AG04449 (cell line): ENCODE data around the gene KDM5A.

Source experiments
- CTCF ChIA-PET: fragments of 350-600 bp; formaldehyde crosslinking; extraction: SDS; loops from one replicate; lab custom pipeline; 2021; ENCODE audit warnings: antibody characterized with exemption; lab: Yijun Ruan, JAX
- POLR2A ChIA-PET: fragments of 400-600, 350-600 bp; formaldehyde crosslinking; extraction: SDS; loops from one replicate; lab custom pipeline; 2020; ENCODE audit warnings: antibody characterized with exemption, inconsistent platforms; lab: Yijun Ruan, JAX
- DNase-seq: peaks from one replicate; pipeline ENCODE4 v3.0.0-alpha.2; 2010; ENCODE audit warnings: low read depth, low spot score
- H3K4me3 ChIP-seq: 2 replicates; pipeline ENCODE4 v1.5.1; 2011; ENCODE audit warnings: low read depth, mild to moderate bottlenecking, control low read depth, low read length
- TF ChIP-seq, protein P1 (sequence below): IDR thresholded peaks from one replicate; pipeline ENCODE4 v1.5.1; 2011; ENCODE audit warnings: mild to moderate bottlenecking, moderate library complexity, low read length, control low read depth, inconsistent platforms; ENCODE audit not compliant: insufficient read depth; ENCODE audit errors: missing control alignments

KDM5A gene

DNA sequence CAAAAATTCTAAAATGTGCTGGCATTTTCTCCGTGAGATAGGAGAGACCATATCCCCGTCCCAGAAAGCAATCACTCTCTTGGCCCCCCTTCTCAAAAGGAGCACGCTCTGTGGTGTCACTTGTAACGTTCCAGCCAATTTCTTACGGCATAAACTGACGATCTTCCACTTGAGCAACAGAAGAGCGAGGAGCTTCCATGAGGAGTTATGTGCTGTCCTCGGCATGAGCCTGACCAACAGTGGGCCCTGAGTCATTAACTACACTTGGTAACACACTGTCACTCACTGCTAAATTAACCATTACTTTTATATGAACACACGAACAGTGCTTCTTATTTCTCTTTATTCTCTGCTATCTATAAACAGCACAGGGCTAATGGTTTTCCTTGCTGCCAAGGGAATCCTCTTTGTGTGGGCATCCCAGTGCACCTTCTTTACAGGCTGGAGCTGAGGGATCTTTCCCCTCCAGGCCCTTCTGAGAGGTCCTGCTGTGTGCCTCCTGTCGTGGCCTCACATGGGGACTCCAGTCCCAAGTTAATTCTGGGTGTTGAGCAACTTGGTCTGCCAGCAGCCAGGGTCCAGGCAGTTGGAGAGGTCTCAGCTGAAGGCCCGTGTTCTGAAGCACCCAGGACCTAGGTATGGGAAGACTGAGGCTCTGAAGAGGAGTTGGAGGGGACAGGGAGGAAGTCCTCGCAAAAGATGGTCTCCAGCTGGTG is 135.8 kb downstream of the KDM5A start:
- H3K4me3 ChIP-seq, result no peak overlapping the region
- ChIA-PET POLR2A (no interaction called here), CTCF (no interaction called here)
- TF ChIP-seq, protein P1, sequence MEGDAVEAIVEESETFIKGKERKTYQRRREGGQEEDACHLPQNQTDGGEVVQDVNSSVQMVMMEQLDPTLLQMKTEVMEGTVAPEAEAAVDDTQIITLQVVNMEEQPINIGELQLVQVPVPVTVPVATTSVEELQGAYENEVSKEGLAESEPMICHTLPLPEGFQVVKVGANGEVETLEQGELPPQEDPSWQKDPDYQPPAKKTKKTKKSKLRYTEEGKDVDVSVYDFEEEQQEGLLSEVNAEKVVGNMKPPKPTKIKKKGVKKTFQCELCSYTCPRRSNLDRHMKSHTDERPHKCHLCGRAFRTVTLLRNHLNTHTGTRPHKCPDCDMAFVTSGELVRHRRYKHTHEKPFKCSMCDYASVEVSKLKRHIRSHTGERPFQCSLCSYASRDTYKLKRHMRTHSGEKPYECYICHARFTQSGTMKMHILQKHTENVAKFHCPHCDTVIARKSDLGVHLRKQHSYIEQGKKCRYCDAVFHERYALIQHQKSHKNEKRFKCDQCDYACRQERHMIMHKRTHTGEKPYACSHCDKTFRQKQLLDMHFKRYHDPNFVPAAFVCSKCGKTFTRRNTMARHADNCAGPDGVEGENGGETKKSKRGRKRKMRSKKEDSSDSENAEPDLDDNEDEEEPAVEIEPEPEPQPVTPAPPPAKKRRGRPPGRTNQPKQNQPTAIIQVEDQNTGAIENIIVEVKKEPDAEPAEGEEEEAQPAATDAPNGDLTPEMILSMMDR, result no peak
- DNase-seq, result no peak

DNA sequence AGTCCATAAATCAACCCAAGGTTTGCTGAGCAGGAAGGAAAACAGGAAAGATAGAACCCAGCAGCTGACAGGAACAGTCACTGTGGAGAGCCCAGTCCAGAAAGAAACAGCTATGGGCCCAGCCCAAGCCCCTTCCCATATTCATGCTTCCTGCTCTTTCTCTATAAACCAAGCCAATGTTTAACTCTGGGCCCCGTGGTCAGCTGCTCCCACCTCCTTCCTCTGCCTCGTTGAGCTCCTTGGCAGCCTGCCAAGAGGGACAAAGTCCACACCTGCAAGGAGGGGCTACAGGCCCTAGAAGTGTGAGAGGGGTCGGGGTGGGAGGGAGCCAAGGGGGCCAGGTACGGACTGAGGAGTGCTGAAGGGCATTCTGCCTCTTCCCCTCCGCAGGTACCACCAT is 136.5 kb downstream of the KDM5A start:
- no peak overlapping the region for H3K4me3 ChIP-seq
- DNase-seq, result no peak
- ChIA-PET POLR2A (no interaction called here), CTCF (no interaction called here)
- TF ChIP-seq, protein P1, result no peak

DNA sequence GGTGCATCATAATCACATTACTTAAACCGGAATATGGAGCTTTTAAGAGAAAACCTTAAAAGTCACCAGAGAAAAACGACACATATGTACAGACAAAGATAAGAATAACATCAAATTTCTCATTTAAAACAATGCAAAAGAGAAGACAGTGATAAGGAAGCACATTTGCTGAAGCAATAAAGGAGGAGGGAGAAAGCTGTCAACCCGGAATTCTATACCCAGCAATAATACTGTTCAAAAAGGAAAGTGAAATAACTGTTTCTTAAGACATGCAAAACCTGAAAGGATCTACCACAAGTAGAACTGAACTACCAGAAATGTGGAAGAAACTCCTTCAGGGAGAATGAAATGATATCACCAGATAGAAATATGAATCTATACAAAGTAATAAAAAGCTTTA is 141.8 kb downstream of the KDM5A start:
- ChIA-PET POLR2A (interaction anchor here (0.6 kb wide), 1 partner anchor 15 kb away, joined by 3 read pairs; no protein-coding TSS in a partner anchor), CTCF (no interaction called here)
- no peak for DNase-seq
- TF ChIP-seq, protein P1, result no peak
- H3K4me3 ChIP-seq, result no peak overlapping the region

DNA sequence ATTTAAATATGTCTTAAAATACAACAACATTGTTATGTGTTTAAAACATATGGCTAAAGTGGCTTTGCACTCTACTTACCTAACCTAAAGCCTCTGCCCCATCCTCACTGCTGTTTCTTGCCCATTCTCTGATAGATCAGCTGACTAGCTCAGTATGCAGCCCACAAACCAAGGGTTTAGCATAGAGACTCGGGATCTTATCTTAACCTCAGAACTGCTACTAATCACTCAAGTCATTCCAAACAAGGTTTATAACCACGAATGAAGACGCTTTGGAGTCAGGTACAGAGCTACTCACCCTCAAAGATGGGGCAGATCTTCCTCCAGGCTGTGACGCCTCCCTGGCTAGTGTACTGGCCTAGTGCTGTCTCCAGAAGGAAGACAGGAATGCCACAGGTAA is 145.7 kb downstream of the KDM5A start:
- DNase-seq, result no peak
- TF ChIP-seq, protein P1, result no peak
- POLR2A ChIA-PET, result no interaction called here
- CTCF ChIA-PET, result no interaction called here
- no peak overlapping the region for H3K4me3 ChIP-seq

DNA sequence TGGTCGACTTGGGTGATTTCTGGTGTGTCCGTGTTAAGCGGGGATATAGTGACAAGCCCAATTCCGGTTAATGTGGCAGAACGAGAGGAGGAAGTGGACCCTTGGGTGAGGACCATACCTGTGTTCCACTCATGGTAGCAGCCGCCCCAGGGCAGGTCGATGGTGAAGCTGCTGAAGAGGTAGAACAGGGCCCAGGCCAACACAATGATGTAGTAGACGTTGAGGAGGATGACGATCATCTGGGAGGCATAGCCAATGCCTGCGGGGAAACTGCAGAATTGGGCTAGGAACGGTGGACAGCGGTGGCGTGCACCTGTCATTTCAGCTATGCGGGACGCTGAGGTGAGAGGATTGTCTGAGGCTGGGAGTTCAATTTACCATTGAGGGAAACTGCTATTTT is 146.6 kb downstream of the KDM5A start:
- TF ChIP-seq, protein P1, result no peak
- POLR2A ChIA-PET, result no interaction called here
- H3K4me3 ChIP-seq, result no peak overlapping the region
- DNase-seq, result no peak
- CTCF ChIA-PET, result no interaction called here

DNA sequence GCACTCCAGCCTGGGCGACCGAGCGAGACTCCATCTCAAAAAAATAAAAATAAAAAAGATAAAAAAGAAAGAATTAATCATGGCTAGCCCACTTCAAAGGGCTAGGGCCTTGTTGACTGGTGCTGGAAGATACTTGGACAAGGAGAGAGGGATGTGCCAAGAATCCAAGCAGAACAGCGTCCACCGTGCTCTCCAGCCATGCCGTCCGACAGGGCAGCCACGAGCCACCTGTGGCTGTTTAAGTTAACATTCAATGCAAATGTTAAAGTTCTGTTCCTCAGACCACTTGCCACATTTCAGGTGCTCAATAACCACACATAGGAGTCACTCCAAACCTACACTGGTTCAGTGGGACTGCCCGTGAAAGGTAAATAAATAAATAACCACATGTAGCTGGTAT is 147.9 kb downstream of the KDM5A start:
- no peak overlapping the region for H3K4me3 ChIP-seq
- ChIA-PET CTCF (no interaction called here), POLR2A (no interaction called here)
- no peak for DNase-seq
- TF ChIP-seq, protein P1, result no peak
